ENCODE data around the gene CRB1.

- TF ChIP-seq RAD21 (IDR thresholded peaks at IDR 0.05 in 1 of 2, conservative IDR thresholded peaks at IDR 0.05 in 1 of 2; ENCODE audit: low read depth in 2 of 2, low read length in 2 of 2) (no peak), CTCF (IDR thresholded peaks at IDR 0.05; ENCODE audit: control extremely low read depth in 1 of 3, insufficient read depth in 1 of 3, low read depth in 1 of 3, low read length in 3 of 3) (no peak), GTF2F1 (IDR thresholded peaks at IDR 0.05; ENCODE audit: borderline replicate concordance, low read depth, low read length) (no peak), CBX5 (IDR thresholded peaks at IDR 0.05; ENCODE audit: low read depth, low read length) (no peak), YY1 (IDR thresholded peaks at IDR 0.05; ENCODE audit: low read depth, low read length) (no peak), POLR2A (IDR thresholded peaks at IDR 0.05; ENCODE audit: control extremely low read depth in 1 of 2, low read depth in 2 of 2, low read length in 2 of 2) (no peak), EZH2 (IDR thresholded peaks at IDR 0.05; ENCODE audit: low read depth, low read length, severe bottlenecking) (no peak), JUND (IDR thresholded peaks at IDR 0.05; ENCODE audit: low read length) (no peak)
Observed at GRCh38 chr1:197388801-197389200, 120.7 kb downstream of the CRB1 start.
